A673 (cell line): ENCODE measurements around the gene ATF5.

Source experiments
- CTCF ChIP-seq: fragments of 300-800, 200-600 bp; sonication (generic); conservative IDR thresholded peaks from 2 replicates; pipeline ENCODE4 v1.5.1; 2017; ENCODE audit warnings: low read depth, mild to moderate bottlenecking, antibody characterized with exemption, low read length, moderate library complexity, mixed read lengths
- EZH2 ChIP-seq: fragments of 200-600 bp; sonication (generic); IDR thresholded peaks from 2 replicates; pipeline ENCODE4 v1.6.1; 2017; ENCODE audit warnings: borderline replicate concordance, low read depth, mild to moderate bottlenecking, mixed read lengths, antibody characterized with exemption, low read length; ENCODE audit not compliant: poor library complexity, severe bottlenecking

- TF ChIP-seq CTCF (no peak), EZH2 (no peak)
These were observed 3.7 kb downstream of the ATF5 start for GRCh38 chr19:49932731-49933131.
